Smooth muscle cell (in vitro differentiated cells): ENCODE results near the gene RAB19. TPM values are rescaled to one million over a fixed set of nuclear protein-coding genes. Genes with fewer than 3 reads are reported as not detected.

Experiments
- DNase-seq: peaks from one replicate; lab custom pipeline; 2025; ENCODE audit not compliant: unreplicated experiment; lab: John Stamatoyannopoulos, UW
- H2AFZ ChIP-seq: fragments of 200-600 bp; sonication (generic); 2 replicates; pipeline ENCODE4 v1.6.0; 2016; ENCODE audit warnings: antibody characterized with exemption, low read depth, mild to moderate bottlenecking
- H3F3A ChIP-seq: fragments of 200-600 bp; sonication (generic); 2 replicates; pipeline ENCODE4 v1.6.0; 2017; ENCODE audit warnings: antibody characterized with exemption, low read depth
- H3K27ac ChIP-seq: fragments of 200-600 bp; sonication (generic); 2 replicates; pipeline ENCODE4 v1.5.1; 2016; ENCODE audit warnings: low read depth, mild to moderate bottlenecking
- H3K27me3 ChIP-seq: fragments of 200-600 bp; sonication (generic); 2 replicates; pipeline ENCODE4 v1.6.1; 2016; ENCODE audit warnings: low read depth, mild to moderate bottlenecking
- H3K36me3 ChIP-seq: fragments of 200-600 bp; sonication (generic); 2 replicates; pipeline ENCODE4 v1.5.1; 2016; ENCODE audit warnings: low read depth
- H3K4me1 ChIP-seq: fragments of 200-600 bp; sonication (generic); 2 replicates; pipeline ENCODE4 v1.5.1; 2016; ENCODE audit warnings: low read depth
- H3K4me2 ChIP-seq: fragments of 200-600 bp; sonication (generic); 2 replicates; pipeline ENCODE4 v1.6.0; 2016; ENCODE audit warnings: mild to moderate bottlenecking
- H3K4me3 ChIP-seq: fragments of 200-600 bp; sonication (generic); 2 replicates; pipeline ENCODE4 v1.5.1; 2016; ENCODE audit warnings: mild to moderate bottlenecking
- H3K79me2 ChIP-seq: fragments of 200-600 bp; sonication (generic); 2 replicates; pipeline ENCODE4 v1.6.0; 2016; ENCODE audit warnings: low read depth, mild to moderate bottlenecking
- H3K9ac ChIP-seq: fragments of 200-600 bp; sonication (generic); 2 replicates; pipeline ENCODE4 v1.6.0; 2016; ENCODE audit warnings: low read depth
- H3K9me3 ChIP-seq: fragments of 200-600 bp; sonication (generic); replicated peaks from 2 replicates; pipeline ENCODE4 v1.5.1; 2016; ENCODE audit warnings: low read depth
- H4K20me1 ChIP-seq: fragments of 200-600 bp; sonication (generic); 2 replicates; pipeline ENCODE4 v1.6.0; 2016; ENCODE audit warnings: low read depth
- CTCF ChIP-seq: fragments of 200-600 bp; sonication (generic); IDR thresholded peaks from 2 replicates; pipeline ENCODE4 v1.5.1; 2017; ENCODE audit warnings: borderline replicate concordance, mild to moderate bottlenecking, antibody characterized with exemption; ENCODE audit not compliant: insufficient read depth, poor library complexity, severe bottlenecking
- WGBS: methylation state at CpG from one replicate; pipeline ENCODE4 v1.1.7; 2016; ENCODE audit warnings: low lambda C conversion rate; 5-methylcytosine and 5-hydroxymethylcytosine counted together
- polyA plus RNA-seq: library from polyadenylated mRNA; unstranded; fragments of >200 nt; fragmentation: Nextera tagmentation; extraction: Ambion mirVana; gene quantifications from 2 replicates; pipeline ENCODE4 v1.2.1, GENCODE V29; 2016
- total RNA-seq: library from RNA; depleted of rRNA; stranded (reverse); fragments of >200 nt; gene quantifications from 2 replicates; pipeline ENCODE4 v1.2.3, GENCODE V29; 2014

Gene RAB19
- total and polyA plus RNA-seq, 2 experiments from 2014 or later = not detected

GRCh38 chr7:140389445-140389844 lies 14.4 kb upstream of the RAB19 start:
- Histone ChIP-seq H3K4me3 (no peak overlapping the region), H3K9ac (no peak overlapping the region), H2AFZ (no peak overlapping the region), H4K20me1 (peaks cover 98% of the 10 kb centered on the region), H3F3A (no peaks in the 10 kb centered on the region), H3K79me2 (peaks cover 88% of the 10 kb centered on the region), H3K4me1 (no peaks in the 10 kb centered on the region), H3K36me3 (no peaks in the 10 kb centered on the region), H3K9me3 (no peaks in the 10 kb centered on the region), H3K27me3 (no peaks in the 10 kb centered on the region), H3K4me2 (no peak overlapping the region), H3K27ac (no peak overlapping the region)
- no peak for TF ChIP-seq CTCF
- DNase-seq = no peak
- 94% methylated on average over 10 of the region's 10 CpGs for WGBS

DNA sequence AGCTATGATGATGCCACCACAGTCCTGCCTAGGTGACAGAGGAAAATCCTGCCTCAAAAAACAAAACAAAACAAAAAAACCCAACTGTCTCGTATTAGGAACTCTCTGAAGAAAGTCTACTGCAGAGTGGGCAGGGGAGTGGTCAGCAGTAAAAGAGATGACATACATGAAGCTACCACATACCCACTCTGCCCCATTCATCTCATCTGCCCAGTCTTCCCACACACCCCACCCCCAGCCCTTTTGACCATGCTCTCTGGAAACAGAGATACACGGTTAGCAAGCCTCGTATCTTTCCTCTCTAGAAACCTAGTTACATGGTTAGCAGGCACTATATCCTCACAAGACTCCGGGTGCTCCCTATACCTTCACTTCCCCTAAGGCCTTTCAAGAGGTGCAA lies 13.8 kb upstream of the RAB19 start:
- H3K9me3 ChIP-seq = no peaks in the 10 kb centered on the region
- no peak for DNase-seq
- no peaks in the 10 kb centered on the region for H3K36me3 ChIP-seq
- no peak overlapping the region for H3K9ac ChIP-seq
- no peaks in the 10 kb centered on the region for H3F3A ChIP-seq
- 93% methylated on average over 4 of the region's 4 CpGs for WGBS
- H3K79me2 ChIP-seq = peaks cover 88% of the 10 kb centered on the region
- no peak for TF ChIP-seq CTCF
- no peak overlapping the region for H2AFZ ChIP-seq
- no peak overlapping the region for H3K27ac ChIP-seq
- H3K4me1 ChIP-seq = no peaks in the 10 kb centered on the region
- H3K4me2 ChIP-seq = no peak overlapping the region
- H3K4me3 ChIP-seq = no peak overlapping the region
- H3K27me3 ChIP-seq = no peaks in the 10 kb centered on the region
- peaks cover 98% of the 10 kb centered on the region for H4K20me1 ChIP-seq

DNA sequence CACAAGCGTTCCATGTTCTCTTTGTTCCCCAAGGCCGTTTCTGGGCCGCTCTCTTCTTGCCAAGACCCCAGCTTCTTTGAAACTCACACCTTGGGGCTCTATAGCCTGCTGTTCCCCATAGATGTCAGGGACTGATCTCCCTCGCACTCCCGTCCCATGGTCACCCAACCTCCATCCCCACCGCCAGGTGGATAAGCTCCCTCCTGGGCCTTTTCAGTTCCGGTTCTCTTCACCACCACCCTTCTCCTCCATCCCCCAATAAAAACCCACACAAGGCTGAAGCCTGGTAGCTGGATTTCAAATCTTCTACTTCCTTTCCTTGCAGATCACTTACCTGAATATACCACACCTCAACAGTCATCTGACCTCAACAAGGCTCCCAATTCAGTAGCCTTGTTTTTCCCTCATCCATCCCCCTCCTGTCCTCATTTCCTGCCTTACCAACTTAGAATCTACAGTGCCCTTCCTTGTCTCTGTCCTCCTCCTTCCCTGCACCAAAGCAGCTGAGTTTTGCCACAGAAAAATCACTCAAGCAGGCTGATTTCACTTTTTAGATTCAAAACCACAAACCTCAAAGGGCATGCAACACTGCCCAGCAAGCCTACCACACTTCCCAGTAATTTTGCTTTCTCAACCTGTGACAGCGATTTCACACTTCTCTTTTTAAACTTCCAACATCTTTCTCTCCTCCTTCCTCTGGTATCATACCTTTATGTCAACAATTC lies 13.2 kb upstream of the RAB19 start:
- H3K9ac ChIP-seq = no peak overlapping the region
- TF ChIP-seq CTCF = no peak
- 94% methylated on average over 8 of the region's 8 CpGs for WGBS
- H4K20me1 ChIP-seq = peaks cover 98% of the 10 kb centered on the region
- H3K9me3 ChIP-seq = no peaks in the 10 kb centered on the region
- H3K27me3 ChIP-seq = no peaks in the 10 kb centered on the region
- no peaks in the 10 kb centered on the region for H3K36me3 ChIP-seq
- DNase-seq = no peak
- no peak overlapping the region for H3K27ac ChIP-seq
- no peak overlapping the region for H2AFZ ChIP-seq
- H3K79me2 ChIP-seq = peaks cover 88% of the 10 kb centered on the region
- no peak overlapping the region for H3K4me2 ChIP-seq
- H3F3A ChIP-seq = no peaks in the 10 kb centered on the region
- no peak overlapping the region for H3K4me3 ChIP-seq
- no peaks in the 10 kb centered on the region for H3K4me1 ChIP-seq

DNA sequence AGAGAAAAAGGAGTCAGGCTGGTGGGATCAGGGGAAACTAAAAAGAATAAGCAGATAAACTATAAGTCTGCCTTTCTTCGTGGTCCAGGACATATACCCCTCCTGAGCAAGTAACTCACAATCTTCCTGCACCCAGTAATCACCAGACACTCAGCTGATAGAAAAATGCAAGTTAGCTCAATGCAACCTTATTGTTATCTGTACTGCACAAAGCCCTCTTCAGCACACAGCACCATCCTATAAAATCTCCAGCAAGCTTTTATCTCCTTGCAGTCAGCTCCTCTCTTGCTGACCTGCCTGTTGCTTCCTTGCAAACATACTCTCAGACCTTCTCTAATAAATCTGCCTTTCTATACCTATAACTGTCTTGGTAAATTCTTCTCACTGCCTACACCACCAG lies 12.2 kb upstream of the RAB19 start:
- DNase-seq = no peak
- Histone ChIP-seq H3K4me3 (no peak overlapping the region), H3K9ac (no peak overlapping the region), H4K20me1 (peaks cover 98% of the 10 kb centered on the region), H3K9me3 (no peaks in the 10 kb centered on the region), H2AFZ (no peak overlapping the region), H3K4me1 (no peaks in the 10 kb centered on the region), H3F3A (no peaks in the 10 kb centered on the region), H3K27ac (no peak overlapping the region), H3K4me2 (no peak overlapping the region), H3K27me3 (no peaks in the 10 kb centered on the region), H3K79me2 (peaks cover 88% of the 10 kb centered on the region), H3K36me3 (no peaks in the 10 kb centered on the region)
- WGBS = 56% methylated on average over 1 of the region's 1 CpG
- no peak for TF ChIP-seq CTCF
